ENCODE measurements around the gene KDELR3. TPM values are rescaled to one million over a fixed set of nuclear protein-coding genes. Genes with fewer than 3 reads are reported as not detected.
"Not testable (repeated sequence)": the region's sequence is repeated elsewhere in the genome, so short reads cannot be mapped to it uniquely, and the experiment has no call there.

The KDELR3 gene
- polyA plus RNA-seq, 1 donor, result 11.0 TPM

DNA sequence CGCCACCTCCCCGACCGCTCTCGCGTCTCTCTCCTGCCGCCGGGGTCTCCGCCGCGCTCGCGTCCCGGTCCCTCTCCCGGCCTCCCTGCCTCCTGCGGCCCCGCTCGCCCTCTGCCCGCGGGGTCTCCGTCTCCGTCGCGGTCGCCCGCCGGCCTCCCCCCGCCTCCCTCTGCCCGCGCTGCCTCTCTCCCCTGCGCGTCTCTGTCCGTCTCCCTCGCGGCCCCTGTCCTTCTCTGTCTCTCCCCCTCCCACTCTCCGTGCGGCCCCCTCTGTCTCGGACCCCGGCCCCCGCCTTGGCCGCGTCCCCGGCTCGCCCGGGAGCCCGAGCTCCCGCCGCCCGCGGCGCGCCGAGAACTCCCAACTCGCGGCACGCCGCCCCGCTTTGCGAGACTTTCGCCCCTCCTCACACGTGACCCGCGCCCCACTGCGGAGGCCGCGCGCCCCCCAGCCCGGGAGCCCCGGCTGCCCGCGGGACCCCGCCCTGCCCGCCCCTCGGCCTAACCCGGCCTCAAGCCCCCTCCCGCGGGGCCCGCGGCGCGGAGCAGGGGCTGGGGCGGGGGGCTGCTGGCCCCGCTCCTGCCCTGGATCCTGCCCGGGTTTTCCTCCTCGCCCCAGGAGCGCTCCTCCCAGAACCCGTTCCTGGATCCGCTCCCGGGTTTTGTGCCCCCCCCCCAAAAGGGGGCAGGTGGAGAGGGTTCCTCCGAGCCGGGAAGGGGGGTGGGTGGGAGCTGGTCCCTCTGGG, 12.2 kb upstream of the KDELR3 start:
- no peak for DNase-seq

DNA sequence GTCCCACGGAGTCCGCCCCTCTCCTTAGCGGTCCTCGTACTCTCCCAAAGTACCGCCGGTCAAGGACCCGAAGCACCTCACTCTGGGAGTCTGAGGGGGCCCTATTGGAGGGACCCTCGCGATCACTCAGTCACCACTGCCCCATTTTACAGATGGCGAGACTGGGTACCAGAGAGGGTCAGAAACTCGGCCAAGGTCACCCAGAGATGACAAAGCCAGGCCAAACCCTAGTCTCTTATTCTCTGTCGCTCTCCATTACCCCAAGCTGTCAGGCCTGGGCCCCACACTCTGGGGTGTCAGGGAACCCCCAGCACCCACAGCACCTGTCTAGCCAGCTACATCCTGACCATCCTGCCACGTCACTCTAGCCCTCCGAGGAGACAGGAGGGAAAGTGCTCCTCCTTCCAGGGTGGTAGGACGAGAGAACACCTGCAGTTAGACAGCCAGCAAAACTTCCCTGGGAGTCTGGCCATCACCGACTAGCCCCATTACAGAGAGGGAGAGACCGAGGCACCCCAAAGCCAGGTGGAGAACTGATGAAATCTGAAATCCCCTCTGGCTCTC, 11.5 kb upstream of the KDELR3 start:
- DNase-seq, result no peak

DNA sequence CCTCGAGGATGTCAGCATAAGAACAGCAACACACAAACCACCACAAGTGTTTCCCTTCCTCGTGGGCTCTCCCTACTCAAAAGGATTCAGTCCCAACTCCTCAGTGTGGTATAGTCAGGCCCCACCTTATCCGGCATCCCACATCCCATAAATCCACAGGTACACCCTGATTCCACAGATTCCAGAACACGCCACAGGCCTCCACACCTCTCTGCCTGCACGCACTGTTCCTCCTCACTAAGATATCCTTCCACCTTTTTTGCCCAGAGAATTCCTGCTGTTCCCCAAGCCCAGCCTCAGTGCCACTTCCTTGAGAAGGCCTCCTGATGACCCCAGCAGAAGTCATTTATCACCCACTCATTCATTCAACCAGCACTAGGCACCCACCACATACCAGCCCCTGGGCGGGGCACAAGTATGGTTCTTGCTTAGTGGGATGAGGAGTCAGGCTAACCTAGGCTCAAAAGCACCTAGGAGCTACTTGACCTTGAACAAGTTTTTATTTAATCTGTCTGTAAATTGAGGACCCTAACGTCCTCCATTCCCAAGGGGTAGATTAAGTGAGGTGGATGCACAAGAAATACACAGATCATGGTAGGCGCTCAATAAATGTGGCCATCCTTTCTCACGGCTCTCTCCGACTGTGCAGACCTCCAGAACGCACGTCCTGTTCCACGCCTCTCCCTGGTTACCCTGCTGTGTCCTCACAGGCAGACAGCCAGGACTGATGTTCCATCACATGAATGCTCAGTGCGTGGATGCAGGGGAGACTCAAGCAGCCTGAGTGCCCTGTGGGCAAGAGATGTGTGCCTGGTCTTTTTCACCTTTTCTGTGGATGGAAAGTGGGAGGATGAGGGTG, 10.8 kb upstream of the KDELR3 start:
- DNase-seq, result no peak

DNA sequence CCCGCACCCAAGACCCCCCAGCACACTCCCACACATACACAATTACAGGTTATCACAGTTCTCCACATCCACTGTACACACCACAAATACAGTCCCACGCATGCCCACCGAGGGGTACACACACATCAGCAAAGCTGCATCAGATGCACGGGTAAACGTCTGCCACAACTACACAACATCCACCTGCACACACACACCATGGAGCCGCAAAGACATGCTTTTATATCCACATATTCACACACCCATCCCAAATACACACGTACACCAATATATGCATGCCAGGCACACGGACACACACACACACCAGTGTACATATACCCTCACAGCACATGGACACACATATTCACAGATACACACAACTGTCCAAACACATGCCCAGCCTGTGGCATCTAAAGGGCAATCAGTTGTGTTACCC, 7.5 kb upstream of the KDELR3 start:
- DNase-seq, result no peak

DNA sequence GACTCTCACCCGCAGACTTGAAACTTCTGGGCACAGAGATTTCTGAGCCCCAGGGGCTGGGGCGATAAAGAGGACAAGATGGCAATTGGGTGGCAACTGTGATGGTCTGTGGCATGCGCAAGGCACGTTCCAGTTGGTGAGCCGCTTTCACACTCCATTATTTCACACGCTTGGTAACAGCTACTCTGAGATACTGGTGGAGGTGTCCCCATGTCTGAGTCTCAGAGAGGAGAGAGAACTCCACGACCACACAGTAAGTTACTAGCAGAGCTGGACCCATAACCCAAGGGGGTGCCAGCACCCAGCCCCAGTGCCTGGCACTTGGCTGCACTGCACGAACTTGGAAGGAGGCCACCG, 6.9 kb upstream of the KDELR3 start:
- DNase-seq, result no peak

DNA sequence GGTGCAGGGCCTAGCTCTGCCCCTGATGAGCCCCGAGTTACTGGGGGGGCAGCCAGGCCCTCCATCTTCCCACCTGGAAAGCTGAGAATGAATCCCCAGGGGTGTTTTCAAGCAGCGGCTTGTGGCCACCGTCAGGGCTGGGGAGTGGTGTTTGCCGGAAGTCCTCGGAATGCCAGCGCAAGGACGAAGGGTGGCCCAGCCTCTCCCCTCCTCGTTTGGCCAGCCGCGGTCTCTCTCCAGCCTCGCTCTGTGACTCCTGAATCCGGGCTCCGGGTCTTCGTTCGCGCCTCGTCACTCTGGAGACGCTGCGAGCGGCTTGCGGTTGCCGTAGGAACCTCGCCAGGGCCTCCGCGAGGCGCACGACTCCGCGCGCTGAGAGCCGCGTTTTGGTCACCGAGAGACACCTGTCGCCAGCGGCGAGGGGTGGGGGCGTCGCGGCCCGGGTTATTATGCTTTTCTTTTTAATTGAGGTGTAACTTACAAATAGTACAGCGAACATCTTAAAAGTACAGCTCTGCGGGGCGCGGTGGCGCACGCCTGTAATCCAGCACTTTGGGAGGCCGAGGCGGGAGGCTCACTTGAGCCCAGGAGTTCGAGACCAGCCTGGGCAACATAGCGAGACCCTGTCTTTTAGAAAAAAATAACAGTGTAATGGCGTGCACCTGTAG, 6.3 kb upstream of the KDELR3 start:
- DNase-seq, result peak; percentile 95

DNA sequence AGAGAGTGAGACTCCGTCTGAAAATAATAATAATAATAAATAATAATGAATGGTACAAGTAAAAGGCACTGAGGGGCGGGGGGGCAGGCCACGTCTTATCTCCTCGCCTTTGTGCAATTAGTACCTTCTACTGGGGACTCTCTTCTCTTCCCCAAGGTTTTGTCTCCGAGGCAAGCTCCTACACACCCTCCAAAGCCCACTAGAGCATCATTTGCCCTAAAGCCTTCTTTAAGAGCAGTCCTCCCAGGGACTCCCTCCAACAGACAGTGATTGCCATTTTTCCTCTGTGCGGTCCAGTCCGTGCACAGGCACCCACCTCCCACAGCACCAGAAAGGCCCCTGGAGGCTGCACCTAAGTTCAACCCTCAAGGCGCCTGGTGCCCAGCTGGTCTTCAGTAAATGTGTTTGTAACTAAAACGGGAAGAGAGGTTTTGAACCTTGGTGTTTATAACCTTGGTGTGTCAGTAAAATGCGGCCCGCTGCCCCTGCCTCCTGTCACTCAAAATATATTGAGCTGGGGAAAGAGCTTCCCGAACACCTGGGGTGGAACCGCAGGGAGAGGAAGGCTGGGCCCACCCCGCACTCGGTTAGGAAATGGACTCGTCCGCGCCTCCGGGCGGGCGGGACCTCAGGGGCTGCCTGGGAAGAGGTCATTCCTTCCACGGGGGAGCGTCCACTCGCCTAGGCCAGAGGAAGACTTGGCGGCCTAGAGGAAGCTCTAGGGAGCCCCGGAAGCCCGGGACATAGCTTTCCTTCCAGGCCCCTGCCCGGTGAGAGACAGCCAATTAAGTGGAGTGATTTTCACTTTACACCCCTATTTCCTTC, 4.7 kb upstream of the KDELR3 start:
- DNase-seq, result peak; percentile 74

DNA sequence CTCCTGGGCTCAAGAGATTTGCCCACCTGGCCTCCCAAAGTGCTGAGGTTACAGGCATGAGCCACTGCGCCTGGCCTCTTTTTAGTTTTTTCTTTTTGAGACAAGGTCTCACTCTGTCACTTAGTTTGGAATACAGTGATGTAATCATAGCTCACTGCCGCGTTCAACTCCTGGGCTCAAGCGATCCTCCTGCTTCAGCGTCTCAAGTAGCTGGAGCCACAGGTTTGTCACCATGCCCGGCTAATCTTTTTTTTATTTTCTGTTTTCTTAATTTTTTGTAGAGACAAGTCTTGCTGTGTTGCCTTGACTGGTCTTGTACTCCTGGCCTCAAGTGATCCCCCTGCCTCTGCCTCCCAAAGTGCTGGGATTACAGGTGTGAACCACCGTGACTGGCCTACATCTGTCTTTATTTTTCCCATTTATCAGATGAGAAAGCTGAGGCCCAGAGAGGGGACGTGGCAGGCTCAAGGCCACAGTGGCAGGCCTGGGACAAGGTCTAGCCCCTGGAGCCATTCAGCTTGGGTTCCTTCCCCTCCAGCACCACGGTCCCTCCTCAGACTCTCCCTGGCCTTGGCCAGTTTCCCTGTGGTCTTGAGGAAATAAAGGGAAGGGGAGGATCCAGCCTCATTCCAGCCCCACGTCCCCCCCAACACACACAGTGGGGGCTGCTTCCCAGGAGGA, 2.8 kb upstream of the KDELR3 start:
- no peak for DNase-seq

DNA sequence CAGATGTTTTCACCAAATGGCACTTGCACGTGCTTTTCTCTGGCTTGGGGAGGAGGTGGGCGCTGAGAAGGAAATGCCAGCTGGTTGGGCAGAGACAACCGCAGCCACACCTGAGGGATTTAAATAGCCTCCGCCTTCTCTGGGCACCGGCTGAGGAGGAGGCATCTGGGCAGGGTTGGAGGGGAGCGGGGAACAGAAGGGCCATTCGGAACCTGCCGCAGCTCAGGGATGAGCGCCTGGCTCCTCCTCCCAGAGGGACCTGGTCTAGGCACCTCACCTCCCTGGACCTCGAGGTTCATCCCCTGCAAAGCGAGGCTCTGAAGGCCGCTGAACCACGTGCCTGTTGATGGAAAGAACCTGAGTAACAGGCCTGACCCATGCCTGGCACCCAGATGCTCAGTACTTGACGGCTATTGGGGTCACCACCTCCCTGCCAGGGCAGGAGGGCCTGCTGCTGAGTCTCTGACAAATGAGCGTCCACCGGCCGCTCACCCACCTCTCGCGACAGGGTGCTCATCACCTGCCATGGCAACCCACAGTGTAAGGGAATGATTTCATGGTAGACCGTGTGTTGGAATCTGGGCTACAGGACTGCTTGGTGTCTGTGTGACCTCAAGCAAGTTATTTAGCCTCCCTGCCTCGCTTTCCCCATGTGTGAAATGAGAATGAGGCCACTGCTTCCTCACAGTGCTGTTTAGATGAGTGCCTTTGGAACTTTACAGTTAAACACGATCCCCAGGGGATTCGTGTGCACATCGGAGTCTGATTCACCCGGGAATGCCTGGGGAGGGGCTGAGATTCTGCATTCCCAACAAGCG, 2.0 kb upstream of the KDELR3 start:
- DNase-seq, result no peak

DNA sequence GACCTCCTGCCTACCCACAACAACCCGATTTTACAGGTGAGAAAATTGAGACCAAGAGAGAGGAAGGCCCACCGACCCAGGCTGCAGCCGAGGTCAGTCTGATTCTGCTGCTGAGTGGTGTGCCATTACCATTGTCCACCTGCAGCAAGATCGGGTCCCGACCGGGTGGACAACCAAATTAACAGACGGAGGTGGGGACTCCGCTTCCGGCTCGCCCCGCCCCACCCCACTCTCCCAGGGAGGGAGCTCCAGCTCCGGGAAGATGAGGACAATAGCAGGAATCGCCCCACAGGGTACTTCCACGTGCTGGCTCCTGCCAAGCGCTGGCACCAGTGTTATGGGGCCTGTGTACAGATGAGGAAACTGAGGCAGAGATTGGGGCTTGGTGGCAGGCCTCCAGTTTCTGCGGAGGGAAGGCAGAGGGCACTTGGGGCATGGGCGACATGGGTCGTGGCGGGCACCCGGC, 425 bp upstream of the KDELR3 start:
- no peak for DNase-seq

DNA sequence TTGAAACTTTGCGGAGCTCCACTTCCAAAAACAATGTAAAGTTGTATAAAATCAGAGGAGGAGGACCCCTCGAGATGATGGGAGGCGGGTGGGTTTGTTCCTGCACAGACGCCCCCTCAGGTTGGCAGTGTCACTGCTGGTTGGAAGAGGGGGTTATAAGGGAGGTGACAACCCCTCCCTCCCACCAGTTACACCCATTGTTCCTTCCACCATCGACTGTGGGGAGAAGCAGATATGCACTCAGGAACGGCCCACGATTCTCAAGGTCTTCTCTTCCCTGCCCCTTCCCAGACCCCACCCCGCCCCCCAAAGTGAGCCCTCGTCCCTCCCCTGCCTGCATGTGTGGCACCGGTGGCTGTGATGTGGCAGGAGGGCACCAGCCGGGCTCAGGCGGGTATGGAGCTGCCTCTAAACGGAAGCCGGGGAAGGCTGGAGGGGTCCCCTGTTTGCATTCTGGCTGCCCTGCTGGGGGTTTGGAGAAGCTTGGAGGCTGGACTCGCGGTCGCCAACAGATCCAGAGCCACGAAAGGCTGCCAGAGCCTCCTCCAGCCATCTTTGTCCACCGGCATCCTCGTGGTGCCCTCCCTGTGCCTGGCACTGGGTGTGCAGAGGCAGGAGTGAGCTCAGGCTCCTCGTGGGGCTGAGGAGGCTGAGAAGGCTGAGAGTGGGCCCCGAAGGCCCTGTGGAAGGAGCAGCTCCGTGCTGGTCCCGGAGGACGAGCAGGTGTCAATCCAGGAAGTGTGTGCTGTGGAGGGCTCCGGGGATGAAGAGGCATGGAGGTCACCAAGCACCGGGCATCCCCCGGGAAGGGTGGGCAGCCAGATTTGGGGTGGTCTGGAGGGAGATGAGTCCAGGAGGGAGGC, 778 bp downstream of the KDELR3 start:
- no peak for DNase-seq

DNA sequence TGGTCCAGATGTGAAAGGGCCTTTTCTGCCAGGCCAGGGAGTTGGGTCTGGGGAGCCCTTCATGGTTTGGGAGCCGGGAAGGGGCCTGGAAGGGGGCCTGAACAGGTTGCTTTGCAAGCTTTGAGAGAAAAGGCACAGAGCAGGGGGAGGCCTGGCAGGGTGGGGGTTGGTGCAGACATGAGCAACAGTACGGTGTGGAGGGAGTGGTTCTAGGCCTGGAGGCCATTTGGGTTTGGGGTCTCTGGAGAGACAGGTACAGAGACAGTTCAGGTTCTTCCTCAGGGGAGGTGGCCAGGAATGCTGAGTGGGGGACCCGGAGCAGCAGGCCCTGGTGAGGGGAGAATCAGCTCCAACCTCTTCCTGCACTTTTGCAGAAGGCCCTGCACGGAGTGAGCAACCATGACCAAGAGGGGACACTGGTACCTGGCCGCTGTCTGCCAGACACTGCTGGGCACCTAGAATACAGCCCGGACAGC, 1.4 kb downstream of the KDELR3 start:
- no peak for DNase-seq

DNA sequence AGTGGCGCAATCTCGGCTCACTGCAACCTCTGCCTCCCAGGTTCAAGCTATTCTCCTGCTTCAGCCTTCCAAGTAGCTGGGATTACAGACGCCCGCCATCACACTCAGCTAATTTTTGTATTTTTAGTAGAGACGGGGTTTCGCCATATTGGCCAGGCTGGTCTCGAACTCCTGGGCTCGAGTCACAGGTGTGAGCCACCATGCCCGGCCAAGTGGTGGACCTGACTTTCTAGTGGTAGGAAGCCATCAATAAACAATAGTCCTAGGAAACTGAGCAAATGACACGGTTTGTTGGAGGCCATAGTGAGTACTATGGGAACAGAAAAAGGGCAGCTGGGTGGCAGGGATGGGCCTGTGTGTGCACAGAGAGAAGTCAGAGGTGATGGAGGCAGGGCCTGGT, 2.3 kb downstream of the KDELR3 start:
- not testable (repeated sequence) for DNase-seq

DNA sequence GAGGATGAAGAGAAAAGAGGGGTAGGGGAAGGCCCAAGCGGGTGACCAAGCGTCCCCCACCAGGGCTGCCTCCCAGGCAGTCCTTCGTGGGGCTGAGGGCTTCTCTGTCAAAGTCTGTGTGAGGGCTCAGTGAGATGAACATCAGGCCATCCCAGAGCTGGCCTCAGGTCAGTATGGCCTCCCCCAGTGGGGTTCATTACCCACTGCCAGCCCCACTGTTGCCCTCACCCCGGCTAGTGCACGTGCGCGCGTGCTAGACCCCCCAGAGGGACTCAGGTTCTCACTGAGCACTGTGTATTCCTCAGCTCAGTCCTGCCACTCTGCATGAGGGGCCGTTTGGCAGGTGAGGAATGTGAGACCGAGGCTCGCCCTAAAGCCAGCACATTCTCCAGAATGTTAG, 3.3 kb downstream of the KDELR3 start:
- no peak for DNase-seq

DNA sequence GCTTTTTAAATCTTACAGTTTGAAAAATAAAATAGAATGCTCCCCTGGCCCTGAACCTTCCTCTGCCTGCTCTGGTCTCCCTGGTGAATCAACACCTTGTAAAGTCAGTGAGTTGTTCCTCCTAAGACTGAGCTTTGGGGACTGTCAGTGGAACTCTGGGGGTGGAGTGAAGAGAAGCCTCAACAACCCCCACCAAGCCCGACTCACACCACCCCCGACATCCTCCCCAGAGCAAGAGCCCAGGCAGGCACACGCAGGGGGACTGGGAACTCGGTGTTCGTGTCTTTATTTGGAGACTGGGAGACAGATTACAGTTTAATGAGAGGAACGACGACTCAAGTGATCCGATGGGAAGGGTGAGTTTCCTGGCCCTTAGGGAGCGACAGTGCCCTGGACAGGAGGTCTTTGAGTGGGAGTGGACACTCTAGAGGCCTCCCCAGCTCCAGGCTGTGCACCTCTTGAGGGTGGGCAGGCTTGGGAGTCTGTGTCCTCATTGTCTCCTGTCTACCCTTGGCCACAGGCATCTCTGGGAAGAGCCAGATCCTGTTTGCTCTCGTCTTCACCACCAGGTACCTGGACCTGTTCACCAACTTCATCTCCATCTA, 6.2 kb downstream of the KDELR3 start:
- DNase-seq, result no peak

DNA sequence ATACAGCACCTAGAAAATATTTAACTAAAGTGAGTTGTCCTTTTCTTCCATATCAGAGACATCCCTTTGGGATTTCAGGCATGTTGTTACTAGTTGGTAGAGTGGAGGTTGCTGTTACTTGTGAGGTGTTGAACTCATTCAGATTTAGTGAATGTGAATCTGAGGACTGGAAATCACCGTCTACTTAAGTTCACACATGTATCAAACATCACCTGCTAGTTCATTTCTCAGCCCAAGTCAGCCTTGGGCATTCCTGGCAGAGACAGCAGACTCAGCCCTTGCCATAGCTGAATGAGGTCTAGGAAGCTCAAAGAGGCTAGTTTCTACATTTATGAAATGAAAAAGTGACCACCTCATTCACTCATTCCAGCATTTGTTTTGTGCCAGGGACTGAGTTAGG, 9.7 kb downstream of the KDELR3 start:
- no peak for DNase-seq

DNA sequence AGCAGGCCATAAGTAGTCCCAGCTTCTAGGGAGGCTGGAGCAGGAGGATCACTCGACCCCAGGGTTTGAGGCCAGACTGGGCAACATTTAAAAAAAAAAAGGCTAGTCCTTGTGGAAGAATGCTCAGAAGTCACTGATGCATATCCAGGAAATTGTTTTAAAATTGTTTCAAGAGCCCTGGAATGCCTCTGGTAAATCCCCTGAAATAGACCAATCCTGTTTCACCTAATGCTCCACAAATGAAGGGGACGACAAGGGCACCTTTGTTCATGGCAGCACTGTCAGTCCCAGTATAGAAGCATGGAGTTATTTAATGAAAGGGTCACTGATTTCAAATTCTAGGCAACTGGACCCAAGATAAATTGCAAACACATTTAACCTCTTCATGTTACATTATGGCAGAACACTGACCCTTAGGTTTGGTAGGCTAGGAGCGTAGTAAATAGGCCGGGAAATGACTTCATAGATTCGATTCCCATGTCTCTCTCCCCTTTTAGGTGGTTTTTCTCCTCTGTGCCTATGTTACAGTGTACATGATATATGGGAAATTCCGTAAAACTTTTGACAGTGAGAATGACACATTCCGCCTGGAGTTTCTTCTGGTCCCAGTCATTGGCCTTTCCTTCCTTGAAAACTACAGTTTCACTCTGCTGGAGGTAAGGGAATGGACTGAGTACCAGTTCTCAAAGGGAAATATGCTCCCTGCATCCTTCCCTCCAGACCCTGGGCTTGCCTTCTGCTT, 11.4 kb downstream of the KDELR3 start:
- no peak for DNase-seq

Measured in left kidney (tissue), 2 donors.